HG02943 (cell line): ENCODE measurements around the gene SMPD3.
A peak's percentile ranks its signal among the peaks of the same experiment; 100 is the strongest.

Source experiments
- ATAC-seq: cut with Tn5 transposase; IDR thresholded peaks from one replicate; pipeline ENCODE4 v1.9.1; 2021; ENCODE audit warnings: mild to moderate bottlenecking, low read depth, moderate library complexity; ENCODE audit not compliant: unreplicated experiment

The SMPD3 gene

DNA sequence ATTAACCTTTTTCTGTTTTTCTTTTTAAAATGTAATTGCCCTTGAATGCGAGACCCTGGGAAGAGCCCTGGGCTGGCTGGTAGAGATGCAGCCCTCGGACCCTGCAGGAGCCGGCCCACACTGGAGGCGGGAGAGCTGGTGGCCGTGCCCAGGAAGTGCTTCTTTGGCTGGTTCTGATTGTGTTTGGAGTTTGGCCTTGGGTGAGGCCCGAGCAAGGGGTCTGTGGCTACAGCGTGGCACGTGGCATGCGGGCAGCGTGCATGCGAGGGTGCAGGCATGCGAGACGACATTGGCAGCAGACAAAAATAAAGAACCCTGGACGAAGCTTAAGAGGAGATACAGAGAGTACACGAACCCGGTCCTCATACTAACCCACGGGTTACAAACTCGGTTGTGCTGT lies 87.8 kb downstream of the SMPD3 start:
- ATAC-seq = no peak

DNA sequence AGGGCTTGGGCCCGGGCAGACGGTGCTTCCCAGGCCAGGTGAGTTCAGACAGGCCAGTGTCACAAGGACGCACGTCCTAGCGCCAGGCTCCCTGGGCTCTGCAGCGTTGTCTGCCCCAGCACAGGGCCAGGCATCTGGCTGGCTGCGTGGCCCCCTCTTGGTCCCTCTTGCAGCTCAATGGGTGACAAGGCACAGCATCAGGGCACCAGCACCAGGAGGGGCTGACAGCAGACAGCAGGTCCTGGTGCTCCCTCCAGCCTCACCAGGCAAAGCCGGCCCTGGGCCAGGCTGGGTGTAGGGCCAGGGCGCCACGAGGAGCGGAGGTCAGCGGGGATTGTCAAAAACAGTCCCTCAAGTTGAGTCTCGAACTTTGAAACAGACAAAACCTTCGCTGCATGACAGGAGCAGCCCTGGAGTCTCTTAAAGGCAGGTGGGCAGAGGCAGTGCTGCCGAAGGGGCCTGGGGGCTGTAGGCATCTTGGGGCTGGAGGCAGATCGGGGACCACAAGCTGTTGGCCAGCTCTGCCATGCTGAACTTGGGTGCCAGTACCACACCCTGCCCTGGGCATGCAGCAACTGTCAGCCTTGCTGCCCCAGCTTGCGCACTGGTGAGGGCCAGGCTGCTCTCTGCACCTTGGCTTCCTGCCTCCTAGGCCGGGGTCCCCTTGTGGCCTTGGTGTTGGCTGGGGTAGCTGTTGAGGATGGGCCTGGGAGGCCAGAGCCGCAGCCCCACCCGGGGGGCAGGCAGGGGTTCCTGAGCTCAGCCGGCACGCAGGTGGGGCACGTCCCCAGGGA lies 88.7 kb downstream of the SMPD3 start:
- no peak for ATAC-seq

- no peak for ATAC-seq
Observed at GRCh38 chr16:68358951-68359350, 89.4 kb downstream of the SMPD3 start.

- no peak for ATAC-seq
Observed at GRCh38 chr16:68357923-68358322, 90.4 kb downstream of the SMPD3 start.

DNA sequence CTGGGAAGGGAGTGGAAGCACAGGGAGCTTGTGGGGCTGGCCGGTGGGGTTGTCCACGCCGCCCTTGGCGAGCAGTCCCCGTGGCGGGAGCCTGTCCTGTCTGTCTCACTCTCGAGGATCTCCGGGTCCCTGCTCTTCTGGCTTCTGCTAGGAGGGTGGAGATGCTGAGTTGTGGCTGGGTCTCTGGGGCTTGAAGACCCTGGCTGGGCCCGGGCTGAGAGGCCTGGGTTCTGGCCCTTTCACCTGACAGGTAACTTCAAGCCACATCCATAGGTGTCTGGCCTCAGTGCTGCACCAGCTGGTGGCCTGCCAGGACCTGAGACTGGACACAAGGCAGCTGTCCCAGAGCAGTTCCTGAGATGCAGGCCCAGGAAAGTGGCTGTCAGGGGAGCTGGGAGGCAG lies 90.8 kb downstream of the SMPD3 start:
- no peak for ATAC-seq

GRCh38 chr16:68356919-68357286 lies 91.4 kb downstream of the SMPD3 start:
- ATAC-seq = no peak

DNA sequence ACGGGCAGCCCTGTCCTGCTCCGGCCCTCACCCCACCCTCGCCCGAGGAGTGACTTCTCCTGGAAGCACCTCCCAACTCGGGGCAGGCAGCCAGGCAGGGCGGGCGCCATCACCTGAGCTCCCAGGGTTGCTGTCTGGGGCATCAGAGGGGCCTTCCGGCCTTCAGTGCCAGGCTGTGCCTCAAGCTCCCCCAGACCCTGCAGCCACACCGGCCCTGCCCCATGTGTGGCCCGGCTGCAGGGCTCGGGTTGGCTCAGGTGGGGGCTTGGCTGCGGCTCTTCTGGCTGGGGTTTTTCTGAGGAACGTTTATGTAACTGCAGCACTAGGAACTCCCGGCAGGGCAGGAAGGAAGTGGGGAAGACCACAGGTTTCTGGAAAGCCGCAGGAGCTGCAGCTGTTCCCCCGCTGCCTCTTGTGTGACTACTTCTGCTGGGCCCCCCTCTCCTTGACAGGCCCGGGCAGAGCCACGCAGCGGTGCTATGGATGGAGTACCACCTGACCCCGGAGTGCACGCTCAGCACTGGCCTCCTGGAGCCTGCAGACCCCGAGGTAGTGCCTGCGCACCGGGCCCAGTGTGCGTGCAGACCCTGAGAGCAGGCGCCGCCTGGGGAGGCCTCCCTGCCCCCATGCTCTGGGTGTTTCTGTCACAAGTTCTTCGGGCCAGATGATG lies 91.9 kb downstream of the SMPD3 start:
- ATAC-seq = peak; percentile 75

- peak; percentile 2 for ATAC-seq
Observed at GRCh38 chr16:68355447-68356248, 92.7 kb downstream of the SMPD3 start.

DNA sequence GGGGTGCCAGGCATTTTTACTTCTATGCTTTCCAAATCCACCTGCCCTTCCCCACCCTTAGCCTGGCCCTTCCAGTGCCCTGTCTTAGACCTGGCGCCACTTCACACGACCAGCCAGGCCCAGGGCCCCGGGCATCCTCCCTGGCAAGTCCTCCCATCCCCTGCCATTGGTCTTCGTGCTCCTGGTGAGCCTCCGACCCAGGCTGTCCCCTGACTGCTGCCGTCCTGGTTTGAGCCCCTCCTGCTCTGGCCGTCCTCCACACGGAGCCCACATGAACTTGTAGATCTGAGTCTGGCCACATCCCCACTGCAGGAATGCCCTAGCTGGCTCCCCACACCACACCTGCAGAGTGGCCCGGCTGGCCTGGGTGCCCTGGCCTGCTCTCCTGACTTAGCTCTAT lies 93.5 kb downstream of the SMPD3 start:
- no peak for ATAC-seq

GRCh38 chr16:68353366-68353765 lies 94.9 kb downstream of the SMPD3 start:
- no peak for ATAC-seq

- ATAC-seq = no peak
Observed at GRCh38 chr16:68351991-68352431, 96.3 kb downstream of the SMPD3 start.

- ATAC-seq = no peak
Observed at GRCh38 chr16:68351463-68351862, 96.8 kb downstream of the SMPD3 start.

DNA sequence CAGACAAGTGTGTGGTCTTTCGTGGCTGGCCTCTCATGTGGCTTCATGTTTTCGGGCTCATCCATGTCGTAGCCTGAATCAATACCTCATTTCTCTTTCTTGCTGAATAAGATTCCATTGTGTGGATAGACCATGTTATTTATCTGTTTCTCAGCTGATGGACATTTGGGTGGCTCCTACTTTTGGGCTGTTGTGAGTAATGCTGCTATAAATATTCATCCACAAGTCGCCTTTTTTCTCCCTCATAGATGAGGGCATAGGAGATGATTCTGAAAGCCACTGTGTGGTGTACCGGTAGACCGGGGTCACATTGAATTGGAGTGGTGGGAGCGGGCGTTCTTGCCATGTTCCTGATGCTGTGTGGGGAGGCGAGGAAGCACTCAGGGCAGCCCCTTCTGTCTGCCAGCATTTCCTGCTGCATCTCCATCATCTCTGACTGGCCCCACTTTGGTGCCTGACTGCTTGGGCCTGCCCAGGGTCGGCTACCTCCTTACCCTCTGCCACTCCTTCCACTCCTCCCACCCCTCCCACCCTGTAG lies 97.4 kb downstream of the SMPD3 start:
- no peak for ATAC-seq

DNA sequence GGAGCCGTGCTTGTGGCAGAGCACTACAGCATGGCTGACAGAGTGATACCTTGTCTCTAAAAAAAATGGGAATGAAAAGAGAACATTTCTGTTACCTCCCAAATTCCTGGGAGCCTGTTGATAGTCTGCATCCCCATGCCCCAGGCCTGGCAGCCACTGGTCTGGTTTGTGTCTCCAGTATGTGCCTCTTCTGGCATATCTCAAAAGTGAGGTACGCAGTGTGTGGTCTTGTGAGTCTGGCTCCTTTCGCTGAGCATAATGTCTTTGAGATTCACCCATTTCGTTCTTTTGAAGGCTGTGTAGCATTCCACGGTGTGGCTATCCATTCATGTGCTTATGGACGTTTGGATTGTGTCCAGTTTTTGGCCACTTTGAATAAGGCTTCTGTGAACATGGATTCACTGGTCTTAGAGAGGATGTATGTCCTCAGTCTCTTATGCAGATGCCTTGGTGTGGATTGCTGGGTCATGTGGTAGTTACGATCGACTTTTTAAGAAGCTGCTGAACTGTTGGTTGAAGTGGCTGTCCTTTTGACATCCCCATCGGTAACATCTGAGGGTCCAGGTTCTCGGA lies 98.4 kb downstream of the SMPD3 start:
- ATAC-seq = no peak

DNA sequence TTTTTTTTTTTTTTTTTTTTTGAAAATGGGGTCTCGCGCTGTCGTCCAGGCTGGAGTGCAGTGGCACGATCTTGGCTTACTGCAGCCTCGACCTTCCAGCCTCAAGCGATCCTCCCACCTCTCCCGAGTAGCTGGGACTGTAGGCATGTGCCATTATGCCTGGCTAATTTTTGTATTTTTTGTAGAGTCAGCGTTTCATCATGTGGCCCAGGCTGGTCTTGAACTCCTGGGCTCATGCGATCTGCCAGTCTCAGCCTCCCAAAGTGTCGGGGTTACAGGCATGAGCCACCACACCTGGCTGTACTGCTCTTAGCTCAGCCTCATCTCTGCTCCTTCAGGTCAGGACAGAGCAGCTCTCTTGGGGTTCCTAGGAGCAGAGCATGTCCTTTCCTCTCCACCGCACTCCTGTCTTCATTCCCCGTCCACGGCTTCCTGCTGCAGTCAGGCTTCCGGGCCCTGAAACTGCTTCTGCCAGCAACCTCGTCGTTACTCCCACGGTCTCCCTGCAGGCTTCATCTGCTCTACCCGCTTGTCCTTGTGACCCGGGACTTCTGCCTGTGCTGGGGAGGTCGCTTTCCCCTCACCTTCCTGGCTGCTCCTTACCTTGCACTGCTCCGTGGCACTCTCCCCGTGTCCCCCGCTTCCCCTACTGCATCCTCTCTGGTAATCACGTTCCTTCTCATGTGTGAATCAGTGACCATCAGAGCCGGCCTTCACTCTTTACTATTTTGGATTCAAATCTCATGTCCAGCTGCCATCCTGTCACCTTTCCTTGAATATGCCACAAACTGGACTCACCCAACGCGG lies 99.5 kb downstream of the SMPD3 start:
- no peak for ATAC-seq

GRCh38 chr16:68347605-68348004 lies 100.7 kb downstream of the SMPD3 start:
- no peak for ATAC-seq

DNA sequence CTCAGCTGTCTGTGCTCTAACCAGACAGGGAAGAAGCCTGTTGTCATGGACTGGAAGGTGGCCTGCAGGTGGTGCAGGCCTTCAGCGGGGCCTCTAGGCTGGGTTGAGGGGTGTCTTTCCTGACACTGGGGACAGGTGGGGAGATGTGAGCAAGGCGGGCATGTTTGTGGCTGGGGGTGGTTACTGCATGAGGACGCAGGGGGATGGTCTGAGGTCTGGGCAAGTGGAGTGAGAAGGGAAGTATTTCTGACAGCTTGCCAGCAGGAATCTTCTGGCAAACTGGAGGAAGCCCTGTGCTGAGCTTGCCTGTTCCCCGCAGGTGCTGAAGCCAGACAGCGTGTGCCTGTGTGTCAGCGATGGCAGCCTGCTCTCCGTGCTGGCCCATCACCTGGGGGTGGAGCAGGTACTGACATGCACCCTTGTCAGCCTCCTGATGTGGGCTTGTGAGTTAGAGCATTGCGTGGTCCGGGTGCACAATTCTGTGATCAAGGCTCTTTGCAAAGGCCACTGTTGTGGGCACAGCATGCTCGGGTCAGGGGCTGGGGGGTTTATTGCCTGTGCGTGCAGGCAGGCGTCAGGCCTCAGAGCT lies 101.3 kb downstream of the SMPD3 start:
- no peak for ATAC-seq

DNA sequence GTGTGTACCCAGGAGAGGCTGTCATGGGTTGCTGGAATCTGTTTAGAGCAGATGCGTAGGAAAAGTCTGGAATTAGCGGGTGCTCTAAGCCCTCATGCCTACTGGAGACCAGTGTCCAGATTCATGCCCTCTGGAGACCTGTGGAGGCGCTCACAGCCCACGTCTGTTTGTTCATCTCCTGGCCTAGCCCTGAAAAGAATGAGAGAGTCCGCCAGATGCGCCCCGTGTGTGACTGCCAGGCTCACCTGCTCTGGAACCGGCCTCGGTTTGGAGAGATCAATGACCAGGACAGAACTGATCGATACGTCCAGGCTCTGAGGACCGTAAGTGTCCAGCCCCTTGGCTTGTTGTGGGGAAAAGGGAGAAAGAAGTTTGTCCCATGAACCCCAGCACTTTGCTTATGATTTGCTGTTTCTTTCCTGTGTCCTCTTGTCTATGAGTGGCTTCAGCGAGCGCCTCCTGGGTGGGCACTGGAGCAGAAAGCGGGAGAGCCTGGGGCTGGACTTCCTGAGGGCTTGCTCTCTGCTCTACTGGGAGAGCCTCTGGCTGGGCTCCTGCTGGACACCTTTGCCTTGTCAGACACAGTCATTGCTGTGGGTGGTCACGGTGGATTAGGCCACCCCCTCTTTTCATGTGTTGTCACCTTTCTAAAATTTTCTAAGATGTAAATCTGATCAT lies 102.2 kb downstream of the SMPD3 start:
- ATAC-seq = no peak

DNA sequence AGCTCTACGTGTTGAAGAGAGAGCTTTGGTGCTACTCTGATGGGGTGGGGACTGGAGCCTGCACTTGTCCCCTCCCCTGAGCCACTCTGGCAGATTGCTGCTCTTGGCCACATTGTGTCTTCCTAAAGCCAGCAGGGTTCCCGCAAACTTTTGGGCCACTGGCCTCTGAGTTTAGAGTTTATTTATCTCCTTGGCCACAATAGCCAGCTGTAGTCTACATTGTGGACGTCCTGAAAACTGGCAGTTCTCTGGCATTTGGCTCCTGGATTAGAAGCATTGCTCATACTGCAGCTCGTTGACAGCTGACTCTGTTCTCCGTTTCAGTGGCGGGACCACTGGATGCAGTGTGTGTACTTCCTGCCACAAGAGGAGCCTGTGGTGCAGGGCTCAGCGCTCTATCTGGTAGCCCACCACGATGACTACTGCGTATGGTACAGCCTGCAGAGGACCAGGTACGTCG lies 102.9 kb downstream of the SMPD3 start:
- ATAC-seq = no peak
